ENCODE results near the gene OR2AK2.

DNA sequence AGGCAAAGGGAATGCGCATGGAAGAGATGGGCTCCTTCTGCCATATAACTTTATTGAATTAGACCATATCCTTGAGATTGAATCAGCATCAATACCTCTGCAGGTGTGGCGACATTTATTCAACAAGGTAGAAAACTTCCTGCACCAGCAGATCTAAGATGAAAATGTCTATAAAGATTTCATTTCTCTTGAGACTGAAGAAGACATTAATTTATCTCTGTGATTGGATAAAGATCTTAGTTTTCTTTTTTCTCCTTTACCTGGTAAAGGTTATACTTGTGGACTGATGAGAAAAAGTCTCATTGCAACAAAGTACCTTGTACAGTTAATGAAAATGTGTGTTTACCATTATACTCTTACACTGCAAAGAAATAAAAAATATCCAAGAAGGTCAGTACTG is 45.1 kb upstream of the OR2AK2 start, which contains the start of gene OR2T8:
- TF ChIP-seq, protein P1, sequence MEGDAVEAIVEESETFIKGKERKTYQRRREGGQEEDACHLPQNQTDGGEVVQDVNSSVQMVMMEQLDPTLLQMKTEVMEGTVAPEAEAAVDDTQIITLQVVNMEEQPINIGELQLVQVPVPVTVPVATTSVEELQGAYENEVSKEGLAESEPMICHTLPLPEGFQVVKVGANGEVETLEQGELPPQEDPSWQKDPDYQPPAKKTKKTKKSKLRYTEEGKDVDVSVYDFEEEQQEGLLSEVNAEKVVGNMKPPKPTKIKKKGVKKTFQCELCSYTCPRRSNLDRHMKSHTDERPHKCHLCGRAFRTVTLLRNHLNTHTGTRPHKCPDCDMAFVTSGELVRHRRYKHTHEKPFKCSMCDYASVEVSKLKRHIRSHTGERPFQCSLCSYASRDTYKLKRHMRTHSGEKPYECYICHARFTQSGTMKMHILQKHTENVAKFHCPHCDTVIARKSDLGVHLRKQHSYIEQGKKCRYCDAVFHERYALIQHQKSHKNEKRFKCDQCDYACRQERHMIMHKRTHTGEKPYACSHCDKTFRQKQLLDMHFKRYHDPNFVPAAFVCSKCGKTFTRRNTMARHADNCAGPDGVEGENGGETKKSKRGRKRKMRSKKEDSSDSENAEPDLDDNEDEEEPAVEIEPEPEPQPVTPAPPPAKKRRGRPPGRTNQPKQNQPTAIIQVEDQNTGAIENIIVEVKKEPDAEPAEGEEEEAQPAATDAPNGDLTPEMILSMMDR (IDR thresholded peaks at IDR 0.05): no peak
- TF ChIP-seq POLR2A (IDR thresholded peaks at IDR 0.05): no peak
